Activated CD8-positive, alpha-beta memory T cell treated with anti-CD3 and anti-CD28 coated beads for 48 hours (primary cell): ENCODE measurements around the gene CERS2.
"Not testable (repeated sequence)": the region's sequence is repeated elsewhere in the genome, so short reads cannot be mapped to it uniquely, and the experiment has no call there.

Experiments
- DNase-seq, 3 experiments: peaks; one replicate each; pipeline ENCODE4 v3.0.0-alpha.2; 2020; ENCODE audit warnings: low read depth in 2 of 3, low spot score in 2 of 3

CERS2 gene

DNA sequence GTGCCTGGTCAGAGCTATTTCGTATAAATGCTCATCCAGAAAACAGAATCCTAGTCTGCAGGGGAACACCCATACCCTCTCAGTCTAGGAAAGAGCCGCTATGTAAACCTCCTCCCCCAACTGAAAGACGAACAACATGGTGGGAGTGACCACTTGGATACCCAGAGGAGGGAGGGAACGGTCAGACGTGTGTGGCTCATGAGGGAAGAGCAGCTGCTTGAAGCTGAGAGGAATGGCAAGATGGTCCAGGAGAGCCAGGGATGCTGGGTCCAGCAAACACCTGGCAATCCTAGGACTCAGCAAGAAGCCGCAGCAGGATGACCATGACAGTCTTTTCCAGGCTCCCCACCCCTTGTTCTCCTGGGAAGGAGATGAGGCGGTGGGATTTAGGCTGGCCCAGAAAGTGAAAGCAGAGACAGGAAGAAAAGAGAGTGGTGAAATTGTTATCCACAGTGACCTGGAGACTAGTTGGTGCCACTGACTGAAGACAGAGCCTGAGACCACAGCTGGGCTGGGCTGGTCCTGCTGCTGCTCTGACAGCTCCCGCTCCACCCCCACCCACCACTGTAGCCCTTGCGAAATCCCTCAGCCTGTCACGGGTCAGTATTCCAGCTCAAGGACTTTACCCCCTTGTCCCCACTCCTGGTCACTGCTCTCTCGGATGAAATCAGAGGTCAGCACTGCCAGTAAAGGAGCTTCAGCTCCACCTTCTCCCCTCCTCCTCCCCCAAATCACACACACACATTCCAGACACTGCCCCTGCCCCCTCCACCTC is 3.6 kb downstream of the CERS2 start:
- DNase-seq, result no peak

DNA sequence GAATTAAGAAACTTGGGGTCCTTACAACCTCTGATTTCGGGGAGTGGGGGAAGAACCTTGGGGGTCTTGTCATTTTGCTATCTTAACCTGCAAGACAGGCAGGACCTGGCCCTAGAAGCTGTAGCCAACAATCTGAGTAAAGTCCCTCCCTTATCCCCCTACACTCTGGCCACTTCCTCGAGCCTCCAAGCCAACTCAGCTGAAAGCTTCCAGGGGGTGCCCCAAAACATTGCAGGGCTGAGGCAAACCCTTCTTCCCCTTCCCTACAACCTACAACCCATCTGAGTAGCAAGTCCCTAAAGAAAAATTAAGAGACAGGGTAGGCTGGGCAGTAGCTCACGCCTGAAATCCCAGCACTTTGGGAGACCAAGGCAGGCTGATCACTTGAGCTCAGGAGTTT is 5.0 kb downstream of the CERS2 start:
- no peak for DNase-seq

DNA sequence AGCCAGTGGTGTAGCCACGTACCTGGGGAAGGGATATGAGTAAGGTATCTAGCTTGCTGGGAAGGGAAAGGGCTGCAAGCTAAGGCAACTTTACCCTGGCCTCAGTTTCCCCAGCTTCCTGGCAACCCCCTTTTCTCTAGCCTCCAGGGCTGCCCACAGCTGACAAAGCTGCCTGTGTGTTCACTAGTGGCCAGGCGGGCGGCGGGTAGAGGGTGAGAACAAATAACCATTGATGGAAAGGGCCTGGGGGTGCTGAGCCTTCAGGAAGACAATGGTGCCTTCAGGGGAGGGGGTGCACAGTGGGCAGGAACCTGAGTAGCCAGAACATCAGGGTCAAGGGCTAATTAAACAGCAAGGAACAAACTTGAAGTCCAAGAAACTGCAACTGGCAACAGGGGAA is 6.1 kb downstream of the CERS2 start:
- no peak for DNase-seq

DNA sequence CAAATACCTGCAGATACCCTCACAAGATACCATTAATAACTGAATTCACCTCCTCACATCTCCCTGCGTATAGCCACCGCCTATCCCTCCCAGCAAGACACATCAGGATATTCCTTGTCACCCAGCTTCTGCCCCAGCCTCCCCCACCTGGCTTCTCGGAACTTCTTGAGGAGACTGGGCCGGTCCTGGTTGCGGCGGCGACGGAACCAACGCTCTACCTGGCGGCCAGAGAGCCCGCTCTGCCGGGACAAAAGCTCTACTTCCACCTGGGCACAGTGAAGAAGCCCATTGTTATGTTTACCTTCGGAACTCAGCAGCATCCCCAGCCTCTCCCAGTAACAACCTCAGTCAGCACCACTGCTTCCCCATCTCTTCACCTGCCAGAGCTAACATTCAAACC is 6.7 kb downstream of the CERS2 start:
- no peak for DNase-seq

DNA sequence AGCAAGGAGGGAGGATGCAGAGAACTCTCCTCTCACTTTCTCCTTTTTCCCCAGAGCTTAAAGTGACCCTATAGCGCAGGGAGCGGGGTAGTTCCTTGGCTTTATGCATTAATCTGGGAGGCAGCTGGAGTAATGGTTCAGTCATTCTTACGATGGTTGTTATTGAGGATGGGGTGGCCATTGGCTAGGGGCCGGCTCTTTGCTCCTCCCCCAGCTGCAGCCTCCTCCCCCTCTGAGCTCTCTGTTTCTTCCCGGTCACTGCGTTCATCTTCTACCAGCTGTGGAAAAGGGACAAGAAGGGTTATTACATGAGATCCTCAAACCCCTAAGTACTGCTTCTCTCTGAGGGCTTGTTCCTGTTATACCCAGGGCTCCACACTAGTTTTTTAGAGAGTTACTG is 8.6 kb downstream of the CERS2 start:
- no peak for DNase-seq

DNA sequence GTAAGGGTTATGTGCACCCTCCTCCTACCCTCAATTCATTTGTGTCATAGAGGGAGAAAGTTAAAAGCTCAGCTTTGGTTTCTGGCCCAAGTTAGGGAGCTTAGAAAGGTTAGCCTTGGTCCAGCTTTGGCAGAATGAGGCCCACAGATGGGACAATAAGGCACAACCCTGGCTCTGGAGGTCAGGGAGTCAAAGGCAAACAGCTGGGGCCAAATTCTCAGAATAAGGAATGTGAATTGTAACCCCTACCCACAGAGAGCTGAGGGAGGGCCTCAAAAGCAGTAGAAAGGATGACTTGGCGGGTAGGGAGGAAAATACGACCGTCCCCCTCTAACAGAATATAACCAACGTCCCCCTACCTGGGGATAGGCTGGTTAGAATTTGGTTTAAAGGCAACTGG is 9.0 kb downstream of the CERS2 start:
- no peak for DNase-seq

DNA sequence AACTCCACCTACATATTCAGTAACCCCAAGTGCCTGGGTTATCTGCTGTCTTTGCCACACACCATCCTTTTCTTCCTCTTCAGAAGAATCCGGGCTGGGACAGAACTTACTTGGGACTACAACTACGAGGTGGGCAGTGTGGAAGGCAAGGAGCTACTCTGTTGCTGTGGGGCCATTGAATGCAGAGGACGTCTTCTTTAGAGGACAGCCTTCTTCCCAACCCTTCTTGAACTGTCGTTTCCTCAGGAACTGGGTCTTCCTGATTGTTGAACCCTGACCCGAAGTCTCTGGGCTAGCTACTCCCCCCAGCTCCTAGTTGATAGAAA is 10.5 kb downstream of the CERS2 start:
- DNase-seq, result no peak

DNA sequence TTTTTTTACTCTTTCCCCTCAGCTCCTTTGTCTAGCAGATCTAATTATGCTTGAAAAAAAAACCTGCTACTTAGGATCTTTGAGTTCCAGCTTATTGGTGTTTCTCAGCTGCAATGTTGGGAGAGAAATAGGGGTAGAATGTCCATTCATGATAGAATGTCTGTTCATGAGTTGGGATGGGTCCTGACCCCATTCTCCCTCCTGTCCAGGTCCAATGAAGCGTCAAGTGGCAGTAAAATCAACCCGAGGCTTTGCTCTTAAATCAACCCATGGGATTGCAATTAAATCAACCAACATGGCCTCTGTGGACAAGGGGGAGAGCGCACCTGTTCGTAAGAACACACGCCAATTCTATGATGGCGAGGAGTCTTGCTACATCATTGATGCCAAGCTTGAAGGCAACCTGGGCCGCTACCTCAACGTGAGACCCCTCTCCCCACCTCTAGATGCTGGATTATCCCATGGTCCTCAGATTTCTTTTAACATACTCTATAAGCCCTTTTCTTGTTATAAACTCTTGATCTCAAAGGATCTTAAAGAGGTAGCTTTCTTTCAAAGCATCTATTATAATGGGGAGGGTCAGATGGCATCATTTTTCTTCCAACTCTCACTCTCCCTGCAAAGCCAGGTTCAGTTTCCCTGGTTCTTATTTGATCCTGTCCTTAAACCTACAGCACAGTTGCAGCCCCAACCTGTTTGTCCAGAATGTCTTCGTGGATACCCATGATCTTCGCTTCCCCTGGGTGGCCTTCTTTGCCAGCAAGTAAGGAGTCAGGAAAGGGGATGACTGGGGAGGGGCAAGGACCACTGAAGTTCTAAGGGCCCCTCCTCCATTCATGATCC is 11.1 kb downstream of the CERS2 start:
- no peak for DNase-seq

DNA sequence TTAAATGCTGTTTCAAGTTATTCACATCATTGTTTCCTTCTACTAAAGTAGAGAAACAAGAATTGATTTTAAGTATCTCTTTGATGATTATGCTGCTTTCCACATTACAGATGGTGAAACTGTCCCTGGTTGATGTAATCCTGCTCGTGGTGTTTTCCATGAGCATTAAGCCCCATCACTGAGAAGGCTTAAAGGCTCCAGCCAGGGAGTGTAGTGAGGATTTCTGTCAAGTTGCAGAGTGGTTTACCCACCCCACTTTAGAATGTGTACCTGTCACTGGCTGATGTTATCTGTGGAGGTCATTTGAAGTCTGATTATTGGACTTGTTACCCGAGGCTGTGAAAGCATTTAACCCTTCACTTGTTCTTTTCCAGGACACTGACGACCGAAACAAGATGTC is 12.9 kb downstream of the CERS2 start:
- no peak for DNase-seq

DNA sequence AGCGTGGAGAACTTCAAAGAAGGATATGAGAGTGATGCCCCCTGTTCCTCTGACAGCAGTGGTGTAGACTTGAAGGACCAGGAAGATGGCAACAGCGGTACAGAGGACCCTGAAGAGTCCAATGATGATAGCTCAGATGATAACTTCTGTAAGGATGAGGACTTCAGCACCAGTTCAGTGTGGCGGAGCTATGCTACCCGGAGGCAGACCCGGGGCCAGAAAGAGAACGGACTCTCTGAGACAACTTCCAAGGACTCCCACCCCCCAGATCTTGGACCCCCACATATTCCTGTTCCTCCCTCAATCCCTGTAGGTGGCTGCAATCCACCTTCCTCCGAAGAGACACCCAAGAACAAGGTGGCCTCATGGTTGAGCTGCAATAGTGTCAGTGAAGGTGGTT is 14.0 kb downstream of the CERS2 start:
- no peak for DNase-seq

DNA sequence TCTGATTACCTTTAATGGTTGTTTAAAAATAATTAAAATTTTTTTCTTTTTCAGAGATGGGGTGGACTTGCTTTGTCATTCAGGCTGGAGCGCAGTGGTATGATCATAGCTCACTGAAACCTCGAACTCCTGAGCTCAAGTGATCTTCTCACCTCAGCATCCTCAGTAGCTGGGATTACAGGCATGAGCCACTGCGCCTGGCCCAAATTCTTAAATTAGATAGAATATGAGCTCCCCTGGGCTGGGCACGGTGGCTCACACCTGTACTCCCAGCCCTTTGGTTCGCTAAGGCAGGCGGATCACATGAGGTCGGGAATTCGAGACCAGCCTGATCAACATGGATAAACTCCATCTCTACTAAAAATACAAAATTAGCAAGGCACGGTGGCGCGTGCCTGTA is 17.0 kb downstream of the CERS2 start:
- no peak for DNase-seq

GRCh38 chr1:150955280-150955679 is 19.4 kb downstream of the CERS2 start:
- no peak for DNase-seq

- no peak for DNase-seq
Observed at GRCh38 chr1:150954708-150955107, 19.9 kb downstream of the CERS2 start.

DNA sequence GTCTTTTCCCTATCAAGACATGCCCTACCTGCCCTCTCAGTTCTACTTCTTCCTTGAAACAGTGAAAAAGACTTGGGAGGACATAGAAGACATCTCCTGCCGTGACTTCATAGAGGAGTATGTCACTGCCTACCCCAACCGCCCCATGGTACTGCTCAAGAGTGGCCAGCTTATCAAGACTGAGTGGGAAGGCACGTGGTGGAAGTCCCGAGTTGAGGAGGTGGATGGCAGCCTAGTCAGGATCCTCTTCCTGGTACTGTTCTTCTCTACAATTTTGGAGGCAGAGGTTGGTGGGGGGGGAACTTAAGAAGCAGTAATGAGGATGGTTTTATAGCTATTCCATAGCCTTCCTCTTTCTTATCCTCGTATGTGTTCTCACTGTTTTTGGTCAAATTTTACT is 29.8 kb downstream of the CERS2 start:
- DNase-seq, result no peak

- no peak for DNase-seq
Observed at GRCh38 chr1:150931773-150932172, 42.9 kb downstream of the CERS2 start.

DNA sequence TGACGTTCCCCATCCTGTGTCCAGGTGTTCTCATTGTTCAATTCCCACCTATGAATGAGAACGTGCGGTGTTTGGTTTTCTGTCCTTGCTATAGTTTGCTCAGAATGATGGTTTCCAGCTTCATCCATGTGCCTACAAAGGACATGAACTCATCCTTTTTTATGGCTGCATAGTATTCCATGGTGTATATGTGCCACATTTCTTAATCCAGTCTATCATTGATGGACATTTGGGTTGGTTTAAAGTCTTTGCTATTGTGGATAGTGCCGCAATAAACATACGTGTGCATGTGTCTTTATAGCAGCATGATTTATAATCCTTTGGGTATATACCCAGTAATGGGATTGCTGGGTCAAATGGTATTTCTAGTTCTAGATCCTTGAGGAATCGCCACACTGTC is 45.9 kb downstream of the CERS2 start:
- not testable (repeated sequence) for DNase-seq

DNA sequence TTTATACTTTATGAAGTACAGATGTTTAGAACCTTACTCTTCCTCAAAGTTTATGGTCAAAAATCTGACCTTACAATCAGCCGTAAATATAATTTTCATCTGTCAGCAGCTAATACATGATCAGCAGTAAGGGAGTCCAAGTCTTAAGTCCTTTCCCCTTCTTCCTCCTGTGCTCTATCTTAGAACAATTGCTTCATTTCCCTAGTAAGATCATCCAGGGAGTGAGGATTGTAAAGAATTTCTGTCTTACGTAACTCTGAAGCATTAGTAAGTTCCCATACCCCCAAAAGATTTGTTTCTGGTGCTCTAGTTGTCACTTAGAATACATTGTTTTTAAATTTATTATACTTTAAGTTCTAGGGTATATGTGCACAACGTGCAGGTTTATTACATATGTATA is 46.3 kb downstream of the CERS2 start:
- DNase-seq, result no peak

DNA sequence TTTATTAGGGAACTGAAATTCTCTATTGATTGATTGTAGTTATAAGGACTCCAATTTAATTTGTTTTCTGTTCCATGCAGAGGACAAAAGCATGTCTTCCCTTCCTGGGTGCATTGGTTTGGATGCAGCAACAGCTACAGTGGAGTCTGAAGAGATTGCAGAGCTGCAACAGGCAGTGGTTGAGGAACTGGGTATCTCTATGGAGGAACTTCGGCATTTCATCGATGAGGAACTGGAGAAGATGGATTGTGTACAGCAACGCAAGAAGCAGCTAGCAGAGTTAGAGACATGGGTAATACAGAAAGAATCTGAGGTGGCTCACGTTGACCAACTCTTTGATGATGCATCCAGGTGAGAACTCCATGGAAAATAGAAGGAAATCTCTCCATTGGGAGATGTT is 47.0 kb downstream of the CERS2 start:
- no peak for DNase-seq

- peak; percentile 83 to 93 (median 84) for DNase-seq
Observed at GRCh38 chr1:150926097-150926741, 48.4 kb downstream of the CERS2 start, which contains the start of gene SETDB1. SETDB1 (plus strand) TSS chr1:150926363; CDS start chr1:150927715, 1,352 bp downstream.

DNA sequence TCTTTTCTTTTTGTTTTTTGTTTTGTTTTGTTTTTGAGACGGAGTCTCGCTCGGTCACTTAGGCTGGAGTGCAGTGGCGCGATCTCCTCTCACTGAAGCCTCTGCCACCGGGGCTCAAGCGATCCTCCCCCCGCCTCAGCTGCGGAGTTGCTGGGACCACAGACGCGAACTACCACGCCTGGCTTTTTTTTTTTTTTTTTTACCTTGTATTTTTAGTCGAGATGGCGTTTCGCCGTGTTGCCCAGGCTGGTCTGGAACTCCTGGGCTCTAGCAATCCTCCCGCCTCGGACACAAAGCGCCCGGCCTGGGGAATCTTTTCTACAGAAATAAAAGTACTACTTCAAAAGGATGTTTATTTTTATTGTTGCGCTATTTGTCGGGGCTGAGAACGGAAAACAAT is 49.6 kb downstream of the CERS2 start:
- no peak for DNase-seq

DNA sequence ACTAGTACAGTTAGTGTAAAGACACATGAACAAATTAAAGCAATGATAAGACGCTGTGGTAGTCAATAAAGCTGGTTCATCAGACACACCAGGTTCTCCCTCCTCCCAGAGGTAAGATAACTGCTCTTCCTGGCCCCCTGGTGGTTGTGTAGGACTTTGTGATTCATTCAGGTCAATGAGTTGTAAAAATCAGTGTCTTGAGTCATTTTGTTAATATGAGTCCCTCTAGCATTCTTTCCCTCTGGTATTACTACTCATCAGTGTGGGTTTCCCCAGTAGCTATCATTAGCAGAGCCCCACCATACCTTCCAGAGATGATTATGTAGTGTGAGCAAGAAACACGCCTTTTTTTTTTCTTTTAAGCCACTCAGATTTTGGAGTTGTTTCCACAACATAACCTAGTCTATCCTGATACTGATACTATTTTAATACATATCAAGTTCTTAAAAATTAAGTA is 52.1 kb downstream of the CERS2 start:
- peak; percentile 32 to 48 (median 41) for DNase-seq

DNA sequence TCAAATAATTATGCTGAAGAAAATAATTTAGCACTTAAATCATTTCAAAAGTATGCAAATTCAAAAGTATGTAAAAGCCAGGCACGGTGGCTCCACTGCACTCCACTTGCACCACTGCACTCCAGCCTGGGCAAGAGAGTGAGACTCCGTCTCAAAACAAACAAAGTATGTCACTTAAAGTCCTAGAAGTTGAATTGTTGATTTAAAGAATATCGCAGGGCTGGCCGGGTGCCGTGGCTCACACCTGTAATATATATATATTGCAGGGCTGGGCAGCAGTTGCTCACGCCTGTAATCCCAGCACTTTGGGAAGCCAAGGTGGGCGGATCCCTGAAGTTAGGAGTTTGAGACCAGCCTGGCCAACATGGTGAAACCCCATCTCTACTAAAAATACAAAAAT is 57.2 kb downstream of the CERS2 start:
- no peak for DNase-seq
